NCI-H748 treated with DMSO at 0.1 percent for 48 hours (cell line): ENCODE data around the gene BABAM2.

ENCODE experiments used
- DNase-seq: peaks from one replicate; lab custom pipeline; 2025; lab: John Stamatoyannopoulos, UW

BABAM2 gene

GRCh38 chr2:28030600-28030999, 140.1 kb downstream of the BABAM2 start:
- DNase-seq: no peak

GRCh38 chr2:28032816-28033215, 142.3 kb downstream of the BABAM2 start:
- no peak for DNase-seq

- no peak for DNase-seq
These were observed 144.2 kb downstream of the BABAM2 start for GRCh38 chr2:28034696-28035095.

GRCh38 chr2:28035163-28035690, 144.7 kb downstream of the BABAM2 start:
- no peak for DNase-seq

- DNase-seq: no peak
These were observed 145.3 kb downstream of the BABAM2 start for GRCh38 chr2:28035816-28036215.

GRCh38 chr2:28036307-28036706, 145.8 kb downstream of the BABAM2 start:
- DNase-seq: no peak

- DNase-seq: no peak
These were observed 148.2 kb downstream of the BABAM2 start for GRCh38 chr2:28038722-28039121.

- DNase-seq: no peak
These were observed 155.3 kb downstream of the BABAM2 start for GRCh38 chr2:28045676-28046351.

GRCh38 chr2:28046921-28047320, 156.4 kb downstream of the BABAM2 start:
- no peak for DNase-seq

- no peak for DNase-seq
These were observed 157.2 kb downstream of the BABAM2 start for GRCh38 chr2:28047681-28048080.

GRCh38 chr2:28048341-28048740, 157.8 kb downstream of the BABAM2 start:
- no peak for DNase-seq

GRCh38 chr2:28049416-28049815, 158.9 kb downstream of the BABAM2 start:
- no peak for DNase-seq

- no peak for DNase-seq
These were observed 159.4 kb downstream of the BABAM2 start for GRCh38 chr2:28049899-28050298.

- DNase-seq: no peak
These were observed 162.2 kb downstream of the BABAM2 start for GRCh38 chr2:28052691-28053090.

GRCh38 chr2:28053597-28053996, 163.1 kb downstream of the BABAM2 start:
- DNase-seq: no peak

- no peak for DNase-seq
These were observed 164.4 kb downstream of the BABAM2 start for GRCh38 chr2:28054916-28055315.

- no peak for DNase-seq
These were observed 164.9 kb downstream of the BABAM2 start for GRCh38 chr2:28055325-28055970.

- no peak for DNase-seq
These were observed 168.3 kb downstream of the BABAM2 start for GRCh38 chr2:28058791-28059190.

GRCh38 chr2:28062867-28063266, 172.3 kb downstream of the BABAM2 start:
- no peak for DNase-seq

GRCh38 chr2:28063492-28063962, 173.0 kb downstream of the BABAM2 start:
- no peak for DNase-seq

GRCh38 chr2:28067602-28068001, 177.1 kb downstream of the BABAM2 start:
- no peak for DNase-seq

GRCh38 chr2:28068088-28068487, 177.6 kb downstream of the BABAM2 start:
- no peak for DNase-seq

- DNase-seq: no peak
These were observed 178.0 kb downstream of the BABAM2 start for GRCh38 chr2:28068527-28068926.

- no peak for DNase-seq
These were observed 180.7 kb downstream of the BABAM2 start for GRCh38 chr2:28071221-28071620.
